H9 (cell line): ENCODE data around the gene ALDH1A2. TPM values are rescaled to one million over a fixed set of nuclear protein-coding genes. Genes with fewer than 3 reads are reported as not detected.

Source experiments
- DNase-seq: peaks from one replicate; pipeline ENCODE4 v3.0.0-alpha.2; 2017
- H2AFZ ChIP-seq: one replicate; pipeline ENCODE4 v1.6.1; 2013; ENCODE audit warnings: mild to moderate bottlenecking, low read length, control low read depth, moderate library complexity
- H2AK5ac ChIP-seq: 2 replicates; pipeline ENCODE4 v1.6.1; 2013; ENCODE audit warnings: low read length, control low read depth, mixed read lengths; ENCODE audit not compliant: insufficient read length
- H2BK120ac ChIP-seq: one replicate; pipeline ENCODE4 v1.6.1; 2013; ENCODE audit warnings: low read depth, mild to moderate bottlenecking, low read length, control low read depth, inconsistent platforms; ENCODE audit not compliant: poor library complexity, severe bottlenecking
- H2BK12ac ChIP-seq: 2 replicates; pipeline ENCODE4 v1.6.1; 2013; ENCODE audit warnings: low read length, control low read depth, mixed read lengths, low read depth; ENCODE audit not compliant: insufficient read length
- H2BK15ac ChIP-seq: 2 replicates; pipeline ENCODE4 v1.6.1; 2013; ENCODE audit warnings: low read depth, low read length, control low read depth
- H2BK20ac ChIP-seq: one replicate; pipeline ENCODE4 v1.6.1; 2013; ENCODE audit warnings: low read depth, mild to moderate bottlenecking, low read length, control low read depth, inconsistent platforms; ENCODE audit not compliant: poor library complexity, severe bottlenecking
- H2BK5ac ChIP-seq: 2 replicates; pipeline ENCODE4 v1.6.1; 2013; ENCODE audit warnings: low read length, control low read depth, mixed read lengths; ENCODE audit not compliant: insufficient read length
- H3K14ac ChIP-seq: 2 replicates; pipeline ENCODE4 v1.6.1; 2013; ENCODE audit warnings: low read length, control low read depth; ENCODE audit not compliant: insufficient read depth
- H3K18ac ChIP-seq: 2 replicates; pipeline ENCODE4 v1.6.1; 2013; ENCODE audit warnings: low read depth, mild to moderate bottlenecking, mixed read lengths, low read length, control low read depth; ENCODE audit not compliant: insufficient read length
- H3K23ac ChIP-seq: 2 replicates; pipeline ENCODE4 v1.6.1; 2013; ENCODE audit warnings: low read length, control low read depth, mixed read lengths, low read depth; ENCODE audit not compliant: insufficient read length
- H3K23me2 ChIP-seq: 2 replicates; pipeline ENCODE4 v1.6.1; 2013; ENCODE audit warnings: low read depth, mild to moderate bottlenecking, mixed read lengths, low read length, control low read depth; ENCODE audit not compliant: insufficient read length, poor library complexity, severe bottlenecking
- H3K27ac ChIP-seq: 2 replicates; pipeline ENCODE4 v1.5.1; 2013; ENCODE audit warnings: low read length, control low read depth, mixed read lengths, low read depth; ENCODE audit not compliant: insufficient read length
- H3K27me3 ChIP-seq: 2 replicates; pipeline ENCODE4 v1.6.1; 2013; ENCODE audit warnings: low read length, control low read depth, inconsistent platforms; ENCODE audit not compliant: insufficient read depth
- H3K4ac ChIP-seq: 2 replicates; pipeline ENCODE4 v1.6.1; 2013; ENCODE audit warnings: low read depth, mild to moderate bottlenecking, control low read depth, inconsistent platforms, low read length, moderate library complexity
- H3K4me1 ChIP-seq: 2 replicates; pipeline ENCODE4 v1.6.1; 2013; ENCODE audit warnings: low read length, control low read depth, inconsistent platforms; ENCODE audit not compliant: insufficient read depth
- H3K4me2 ChIP-seq: 2 replicates; pipeline ENCODE4 v1.6.1; 2013; ENCODE audit warnings: low read length, control low read depth, mixed read lengths; ENCODE audit not compliant: insufficient read length, insufficient read depth
- H3K56ac ChIP-seq: 2 replicates; pipeline ENCODE4 v1.6.1; 2013; ENCODE audit warnings: low read depth, mild to moderate bottlenecking, mixed read lengths, low read length, control low read depth; ENCODE audit not compliant: insufficient read length
- H3K79me1 ChIP-seq: 2 replicates; pipeline ENCODE4 v1.6.1; 2013; ENCODE audit warnings: low read depth, mild to moderate bottlenecking, moderate library complexity, low read length, control low read depth, inconsistent platforms; ENCODE audit not compliant: insufficient read depth, poor library complexity, severe bottlenecking
- H3K79me2 ChIP-seq: 2 replicates; pipeline ENCODE4 v1.6.1; 2013; ENCODE audit warnings: low read length, control low read depth, inconsistent platforms; ENCODE audit not compliant: insufficient read depth
- H3K9ac ChIP-seq: 2 replicates; pipeline ENCODE4 v1.6.1; 2013; ENCODE audit warnings: low read length, control low read depth, mixed read lengths; ENCODE audit not compliant: insufficient read length; ENCODE audit errors: extremely low read depth
- H3K9me3 ChIP-seq: one replicate; pipeline ENCODE4 v1.6.1; 2013; ENCODE audit warnings: low read depth, low read length, inconsistent platforms; ENCODE audit not compliant: control insufficient read depth
- H3T11ph ChIP-seq: one replicate; pipeline ENCODE4 v1.6.1; 2013; ENCODE audit warnings: mild to moderate bottlenecking, low read length, control low read depth, inconsistent platforms
- H4K20me1 ChIP-seq: one replicate; pipeline ENCODE4 v1.6.1; 2013; ENCODE audit not compliant: control insufficient read depth, insufficient read length, insufficient read depth
- H4K5ac ChIP-seq: 2 replicates; pipeline ENCODE4 v1.6.1; 2013; ENCODE audit warnings: low read depth, mild to moderate bottlenecking, mixed read lengths, low read length, control low read depth; ENCODE audit not compliant: insufficient read length
- H4K8ac ChIP-seq: replicated peaks from 2 replicates; pipeline ENCODE4 v1.6.1; 2013; ENCODE audit warnings: low read length, control low read depth, mixed read lengths, low read depth; ENCODE audit not compliant: insufficient read length
- H4K91ac ChIP-seq: 2 replicates; pipeline ENCODE4 v1.6.1; 2013; ENCODE audit warnings: low read depth, mild to moderate bottlenecking, moderate library complexity, mixed read lengths, low read length, control low read depth; ENCODE audit not compliant: insufficient read length
- H3K27ac Mint-ChIP-seq, 3 experiments: 2 replicates in 2 of 3; 3 replicates in 1 of 3; pipeline ENCODE4 v1.8.0; 2020 to 2021; ENCODE audit warnings: mixed read lengths in 3 of 3, mild to moderate bottlenecking in 1 of 3, moderate library complexity in 1 of 3
- H3K27me3 Mint-ChIP-seq: 2 replicates; pipeline ENCODE4 v1.8.0; 2021; ENCODE audit warnings: low read depth, mild to moderate bottlenecking, moderate library complexity, mixed read lengths
- H3K36me3 Mint-ChIP-seq, 3 experiments: 2 replicates in 2 of 3; 3 replicates in 1 of 3; pipeline ENCODE4 v1.8.0; 2020 to 2021; ENCODE audit warnings: low read depth in 3 of 3, mixed read lengths in 3 of 3; ENCODE audit not compliant: insufficient read depth in 1 of 3
- H3K4me1 Mint-ChIP-seq, 2 experiments: 2 replicates each; pipeline ENCODE4 v1.8.0; 2020; ENCODE audit warnings: mixed read lengths in 2 of 2
- H3K4me3 Mint-ChIP-seq, 2 experiments: 2 replicates in 1 of 2; 3 replicates in 1 of 2; pipeline ENCODE4 v1.8.0; 2020 to 2021; ENCODE audit warnings: mild to moderate bottlenecking in 2 of 2, mixed read lengths in 2 of 2, moderate library complexity in 1 of 2
- H3K9me3 Mint-ChIP-seq, 2 experiments: 2 replicates in 1 of 2; 3 replicates in 1 of 2; pipeline ENCODE4 v1.8.0; 2020; ENCODE audit warnings: mild to moderate bottlenecking in 2 of 2, mixed read lengths in 2 of 2, moderate library complexity in 1 of 2
- CTCF ChIP-seq: fragments of 200-600 bp; sonication (generic); conservative IDR thresholded peaks from 3 replicates; pipeline ENCODE4 v1.8.0; 2021; ENCODE audit warnings: antibody characterized with exemption, mild to moderate bottlenecking
- WGBS: extraction: QIAGEN DNeasy Blood & Tissue Kit; methylation state at CpG from one replicate; pipeline ENCODE4 v1.1.7; 2013; ENCODE audit warnings: missing lambda C conversion rate, low lambda C conversion rate, mixed read lengths; ENCODE audit not compliant: insufficient read length; ENCODE audit errors: extremely low coverage; 5-methylcytosine and 5-hydroxymethylcytosine counted together
- total RNA-seq: library from RNA; stranded (reverse); gene quantifications from 2 replicates; pipeline ENCODE4 v1.2.1, GENCODE V29; 2021

ALDH1A2 gene
- total RNA-seq, 1 experiment from 2014 or later, result 0.72 TPM

- Histone ChIP-seq H4K5ac (no peak overlapping the region), H3K4me2 (no peak overlapping the region), H3K4ac (no peak overlapping the region), H3K14ac (no peak overlapping the region), H2BK5ac (no peak overlapping the region), H3K79me2 (no peaks in the 10 kb centered on the region), H3K9me3 (no peaks in the 10 kb centered on the region), H3K27ac (no peak overlapping the region), H3K23ac (no peak overlapping the region), H3T11ph (no peak overlapping the region), H2AK5ac (no peak overlapping the region), H2AFZ (no peak overlapping the region), H3K18ac (no peak overlapping the region), H3K27me3 (no peaks in the 10 kb centered on the region), H3K79me1 (no peaks in the 10 kb centered on the region), H4K20me1 (no peaks in the 10 kb centered on the region), H3K4me1 (no peaks in the 10 kb centered on the region), H4K91ac (no peak overlapping the region), H2BK12ac (no peak overlapping the region), H2BK20ac (no peak overlapping the region), H3K23me2 (no peaks in the 10 kb centered on the region), H4K8ac (no peak overlapping the region), H2BK120ac (no peak overlapping the region), H2BK15ac (no peak overlapping the region), H3K56ac (no peak overlapping the region), H3K9ac (no peak overlapping the region)
- Mint-ChIP-seq H3K9me3 (no peaks in the 10 kb centered on the region), H3K27ac (no peak overlapping the region; a peak in 1 of 7 replicates), H3K27me3 (peaks cover 10% of the 10 kb centered on the region), H3K4me1 (no peaks in the 10 kb centered on the region), H3K4me3 (no peak overlapping the region), H3K36me3 (no peaks in the 10 kb centered on the region)
- DNase-seq, result no peak
- WGBS, result no CpG with 5 or more reads among the region's 5 CpGs
- TF ChIP-seq CTCF, result no peak
These were observed 108.4 kb downstream of the ALDH1A2 start for GRCh38 chr15:57957113-57957512.
